ENCODE measurements around the gene MAST4. TPM values are rescaled to one million over a fixed set of nuclear protein-coding genes. Genes with fewer than 3 reads are reported as not detected.

Gene MAST4
- total RNA-seq, 1 donor from 2014 or later, result 22.3 TPM

DNA sequence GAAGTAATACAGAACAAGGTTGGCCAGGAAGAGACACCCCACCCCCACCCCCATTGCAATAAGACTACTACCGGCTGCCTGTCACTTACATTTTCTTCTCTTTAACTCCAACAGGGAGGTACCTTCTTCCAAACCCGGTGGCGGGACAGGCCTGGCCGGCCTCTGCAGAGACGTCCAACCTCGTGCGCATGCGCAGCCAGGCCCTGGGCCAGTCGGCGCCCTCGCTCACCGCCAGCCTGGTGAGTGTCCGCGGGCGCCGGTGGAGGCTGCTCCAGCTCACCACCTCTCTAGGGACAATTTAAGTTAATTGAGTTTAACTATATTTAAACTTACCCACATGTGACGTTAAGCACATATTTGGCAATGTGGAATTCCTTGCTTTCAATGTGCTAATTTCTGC lies 192.4 kb downstream of the MAST4 start:
- H3K9me3 ChIP-seq (ENCODE audit: insufficient read depth, low read depth, low read length), result no peaks in the 10 kb centered on the region
- no peak overlapping the region for H3K4me2 ChIP-seq (ENCODE audit: low read length)
- no peak overlapping the region for H3K4me3 ChIP-seq (ENCODE audit: insufficient read depth, low read depth, low read length)
- H3K27ac Mint-ChIP-seq (ENCODE audit: unreplicated experiment), result no peak overlapping the region
- no peaks in the 10 kb centered on the region for H3K79me2 ChIP-seq (ENCODE audit: insufficient read depth, low read length)
- H3K4me1 ChIP-seq (ENCODE audit: insufficient read depth, low read length), result no peaks in the 10 kb centered on the region
- H4K20me1 ChIP-seq (ENCODE audit: insufficient read depth, low read length), result no peaks in the 10 kb centered on the region
- H3K9me3 Mint-ChIP-seq (ENCODE audit: unreplicated experiment), result no peaks in the 10 kb centered on the region
- no peaks in the 10 kb centered on the region for H3K36me3 ChIP-seq (ENCODE audit: insufficient read depth, low read length)
- no peaks in the 10 kb centered on the region for H3K27me3 ChIP-seq (ENCODE audit: insufficient read depth, low read length)
- H3K4me1 Mint-ChIP-seq (ENCODE audit: low read depth, unreplicated experiment), result no peaks in the 10 kb centered on the region
- no peak overlapping the region for H3K27ac ChIP-seq (ENCODE audit: low read depth, low read length)
- no peak for TF ChIP-seq EZH2 (IDR thresholded peaks at IDR 0.05; ENCODE audit: insufficient read depth, low read length)
- TF ChIP-seq, protein P1, sequence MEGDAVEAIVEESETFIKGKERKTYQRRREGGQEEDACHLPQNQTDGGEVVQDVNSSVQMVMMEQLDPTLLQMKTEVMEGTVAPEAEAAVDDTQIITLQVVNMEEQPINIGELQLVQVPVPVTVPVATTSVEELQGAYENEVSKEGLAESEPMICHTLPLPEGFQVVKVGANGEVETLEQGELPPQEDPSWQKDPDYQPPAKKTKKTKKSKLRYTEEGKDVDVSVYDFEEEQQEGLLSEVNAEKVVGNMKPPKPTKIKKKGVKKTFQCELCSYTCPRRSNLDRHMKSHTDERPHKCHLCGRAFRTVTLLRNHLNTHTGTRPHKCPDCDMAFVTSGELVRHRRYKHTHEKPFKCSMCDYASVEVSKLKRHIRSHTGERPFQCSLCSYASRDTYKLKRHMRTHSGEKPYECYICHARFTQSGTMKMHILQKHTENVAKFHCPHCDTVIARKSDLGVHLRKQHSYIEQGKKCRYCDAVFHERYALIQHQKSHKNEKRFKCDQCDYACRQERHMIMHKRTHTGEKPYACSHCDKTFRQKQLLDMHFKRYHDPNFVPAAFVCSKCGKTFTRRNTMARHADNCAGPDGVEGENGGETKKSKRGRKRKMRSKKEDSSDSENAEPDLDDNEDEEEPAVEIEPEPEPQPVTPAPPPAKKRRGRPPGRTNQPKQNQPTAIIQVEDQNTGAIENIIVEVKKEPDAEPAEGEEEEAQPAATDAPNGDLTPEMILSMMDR (IDR thresholded peaks at IDR 0.05; ENCODE audit: insufficient read depth, low read depth, low read length), result no peak
- H3K36me3 Mint-ChIP-seq (ENCODE audit: low read depth, unreplicated experiment), result no peaks in the 10 kb centered on the region
- H3K9ac ChIP-seq (ENCODE audit: low read length), result no peak overlapping the region
- no peak overlapping the region for H3K4me3 Mint-ChIP-seq (ENCODE audit: unreplicated experiment)
- DNase-seq (ENCODE audit: low read depth) (no peak), FAIRE-seq (no peak)
- H3K27me3 Mint-ChIP-seq (ENCODE audit: low read depth, unreplicated experiment), result no peaks in the 10 kb centered on the region
- no peak overlapping the region for H2AFZ ChIP-seq (ENCODE audit: low read depth, low read length)

GRCh38 chr5:66789434-66789833 lies 193.2 kb downstream of the MAST4 start:
- Histone ChIP-seq H3K4me1 (ENCODE audit: insufficient read depth, low read length) (no peaks in the 10 kb centered on the region), H4K20me1 (ENCODE audit: insufficient read depth, low read length) (no peaks in the 10 kb centered on the region), H3K4me2 (ENCODE audit: low read length) (no peak overlapping the region), H2AFZ (ENCODE audit: low read depth, low read length) (no peak overlapping the region), H3K36me3 (ENCODE audit: insufficient read depth, low read length) (no peaks in the 10 kb centered on the region), H3K9me3 (ENCODE audit: insufficient read depth, low read depth, low read length) (no peaks in the 10 kb centered on the region), H3K4me3 (ENCODE audit: insufficient read depth, low read depth, low read length) (no peak overlapping the region), H3K9ac (ENCODE audit: low read length) (no peak overlapping the region), H3K79me2 (ENCODE audit: insufficient read depth, low read length) (no peaks in the 10 kb centered on the region), H3K27ac (ENCODE audit: low read depth, low read length) (no peak overlapping the region), H3K27me3 (ENCODE audit: insufficient read depth, low read length) (peaks cover 4% of the 10 kb centered on the region)
- Mint-ChIP-seq H3K27ac (ENCODE audit: unreplicated experiment) (no peak overlapping the region), H3K27me3 (ENCODE audit: low read depth, unreplicated experiment) (no peaks in the 10 kb centered on the region), H3K36me3 (ENCODE audit: low read depth, unreplicated experiment) (no peaks in the 10 kb centered on the region), H3K4me1 (ENCODE audit: low read depth, unreplicated experiment) (no peaks in the 10 kb centered on the region), H3K9me3 (ENCODE audit: unreplicated experiment) (no peaks in the 10 kb centered on the region), H3K4me3 (ENCODE audit: unreplicated experiment) (no peak overlapping the region)
- TF ChIP-seq EZH2 (IDR thresholded peaks at IDR 0.05; ENCODE audit: insufficient read depth, low read length), result no peak
- TF ChIP-seq, protein P1 (IDR thresholded peaks at IDR 0.05; ENCODE audit: insufficient read depth, low read depth, low read length), result no peak
- DNase-seq (ENCODE audit: low read depth) (no peak), FAIRE-seq (no peak)

DNA sequence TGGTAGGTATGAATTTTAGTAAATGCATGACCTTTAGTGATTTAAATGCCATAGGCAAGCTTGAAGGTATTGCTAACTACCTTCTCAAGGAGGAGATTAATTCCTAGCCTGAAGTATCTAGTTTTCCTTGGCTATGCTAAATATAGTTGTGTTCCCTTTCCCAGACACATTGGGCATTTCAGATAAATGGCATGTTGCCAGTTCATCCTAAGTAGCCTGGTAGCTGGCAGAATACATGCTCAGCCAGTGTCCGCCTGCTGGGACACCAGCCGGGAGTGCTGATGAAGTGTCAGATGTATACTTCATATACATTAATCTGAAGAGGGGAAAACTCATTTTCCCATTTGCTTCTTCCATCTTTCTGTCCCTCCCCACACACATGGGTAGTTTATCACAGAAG lies 196.9 kb downstream of the MAST4 start:
- H3K27ac ChIP-seq (ENCODE audit: low read depth, low read length), result no peak overlapping the region
- Mint-ChIP-seq H3K4me1 (ENCODE audit: low read depth, unreplicated experiment) (no peaks in the 10 kb centered on the region), H3K9me3 (ENCODE audit: unreplicated experiment) (no peaks in the 10 kb centered on the region), H3K36me3 (ENCODE audit: low read depth, unreplicated experiment) (no peaks in the 10 kb centered on the region), H3K27me3 (ENCODE audit: low read depth, unreplicated experiment) (no peaks in the 10 kb centered on the region), H3K4me3 (ENCODE audit: unreplicated experiment) (no peak overlapping the region), H3K27ac (ENCODE audit: unreplicated experiment) (no peak overlapping the region)
- H3K9ac ChIP-seq (ENCODE audit: low read length), result no peak overlapping the region
- H3K79me2 ChIP-seq (ENCODE audit: insufficient read depth, low read length), result no peaks in the 10 kb centered on the region
- no peak overlapping the region for H3K4me3 ChIP-seq (ENCODE audit: insufficient read depth, low read depth, low read length)
- H3K9me3 ChIP-seq (ENCODE audit: insufficient read depth, low read depth, low read length), result no peaks in the 10 kb centered on the region
- H3K27me3 ChIP-seq (ENCODE audit: insufficient read depth, low read length), result peaks cover 4% of the 10 kb centered on the region
- DNase-seq (ENCODE audit: low read depth) (no peak), FAIRE-seq (no peak)
- H3K4me2 ChIP-seq (ENCODE audit: low read length), result no peak overlapping the region
- H2AFZ ChIP-seq (ENCODE audit: low read depth, low read length), result no peak overlapping the region
- H4K20me1 ChIP-seq (ENCODE audit: insufficient read depth, low read length), result no peaks in the 10 kb centered on the region
- H3K36me3 ChIP-seq (ENCODE audit: insufficient read depth, low read length), result no peaks in the 10 kb centered on the region
- no peak for TF ChIP-seq EZH2 (IDR thresholded peaks at IDR 0.05; ENCODE audit: insufficient read depth, low read length)
- TF ChIP-seq, protein P1 (IDR thresholded peaks at IDR 0.05; ENCODE audit: insufficient read depth, low read depth, low read length), result no peak
- H3K4me1 ChIP-seq (ENCODE audit: insufficient read depth, low read length), result no peaks in the 10 kb centered on the region
